Stimulated activated CD8-positive, alpha-beta memory T cell treated with anti-CD3 and anti-CD28 coated beads, Interleukin-7, amount 100 ng/mL, for 24 hours (primary cell): ENCODE data around the gene FAM221B.

Source experiments
- DNase-seq: peaks from one replicate; pipeline ENCODE4 v3.0.0-alpha.2; 2020; ENCODE audit warnings: low read depth

The FAM221B gene

GRCh38 chr9:35820076-35820475 is 8.5 kb downstream of the FAM221B start:
- DNase-seq: no peak

- DNase-seq: no peak
Observed at GRCh38 chr9:35818341-35818740, 10.2 kb downstream of the FAM221B start.

DNA sequence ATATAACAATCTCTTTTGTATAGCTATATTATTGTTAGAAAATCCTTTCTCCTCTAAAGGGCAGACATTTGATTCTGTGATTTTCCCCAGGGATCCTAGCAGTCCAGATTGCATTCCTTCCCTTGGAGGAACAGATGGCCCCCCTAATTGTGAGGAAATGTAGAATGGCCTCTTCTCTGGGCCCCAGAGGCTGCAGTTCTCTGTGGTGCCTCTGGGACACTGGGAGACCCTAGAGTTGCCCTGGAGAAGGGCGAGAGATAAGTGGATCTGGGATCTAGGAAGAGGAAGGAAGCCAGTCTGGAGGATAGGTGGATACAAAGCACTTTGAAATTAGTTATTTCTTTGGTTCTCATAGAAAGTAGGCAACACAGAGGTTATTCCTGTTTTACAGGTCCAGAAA is 11.8 kb downstream of the FAM221B start:
- no peak for DNase-seq

GRCh38 chr9:35814841-35815543 is 13.5 kb downstream of the FAM221B start, which contains the start of gene HINT2:
TSS of gene HINT2 (minus strand) at chr9:35815042. CDS start at chr9:35814979, 63 bp downstream.
- DNase-seq: peak; percentile 92

GRCh38 chr9:35814106-35814840 is 14.3 kb downstream of the FAM221B start:
- no peak for DNase-seq

DNA sequence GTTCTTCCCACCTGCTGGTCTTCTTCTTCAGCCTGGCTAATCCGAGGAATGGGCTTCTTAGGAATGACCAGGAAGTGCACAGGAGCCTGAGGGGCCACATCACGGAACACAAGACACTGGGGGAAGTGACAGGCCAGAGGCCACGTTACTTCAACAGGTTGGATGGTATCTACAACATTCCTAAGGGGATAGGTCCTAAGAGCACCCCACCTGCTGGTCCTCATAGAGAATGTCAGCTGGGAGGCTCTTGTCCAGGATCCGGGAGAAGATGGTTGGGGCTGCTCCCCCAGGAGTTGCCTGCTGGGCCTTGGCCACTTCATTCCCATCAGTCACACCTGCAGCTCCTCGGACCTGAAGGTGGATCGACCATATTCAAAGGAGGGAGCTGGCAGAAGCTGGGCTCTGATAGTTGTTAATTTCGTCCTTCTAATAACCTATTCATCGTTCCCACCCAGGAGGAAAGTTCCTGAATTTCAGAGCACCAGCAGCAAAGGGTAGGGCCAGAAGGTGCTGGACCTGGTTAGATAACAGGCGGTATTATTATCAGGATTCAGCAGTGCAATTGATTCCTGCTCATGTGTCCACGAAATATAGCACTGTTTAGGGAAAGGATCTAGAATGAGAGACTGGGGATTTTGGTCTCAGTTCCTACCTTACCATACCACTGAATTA is 15.0 kb downstream of the FAM221B start:
- DNase-seq: no peak

GRCh38 chr9:35812025-35812602 is 16.4 kb downstream of the FAM221B start, which contains the start of gene SPAG8:
TSS of gene SPAG8 (minus strand) at chr9:35812262. CDS start at chr9:35812147, 115 bp downstream.
- peak; percentile 89 for DNase-seq

DNA sequence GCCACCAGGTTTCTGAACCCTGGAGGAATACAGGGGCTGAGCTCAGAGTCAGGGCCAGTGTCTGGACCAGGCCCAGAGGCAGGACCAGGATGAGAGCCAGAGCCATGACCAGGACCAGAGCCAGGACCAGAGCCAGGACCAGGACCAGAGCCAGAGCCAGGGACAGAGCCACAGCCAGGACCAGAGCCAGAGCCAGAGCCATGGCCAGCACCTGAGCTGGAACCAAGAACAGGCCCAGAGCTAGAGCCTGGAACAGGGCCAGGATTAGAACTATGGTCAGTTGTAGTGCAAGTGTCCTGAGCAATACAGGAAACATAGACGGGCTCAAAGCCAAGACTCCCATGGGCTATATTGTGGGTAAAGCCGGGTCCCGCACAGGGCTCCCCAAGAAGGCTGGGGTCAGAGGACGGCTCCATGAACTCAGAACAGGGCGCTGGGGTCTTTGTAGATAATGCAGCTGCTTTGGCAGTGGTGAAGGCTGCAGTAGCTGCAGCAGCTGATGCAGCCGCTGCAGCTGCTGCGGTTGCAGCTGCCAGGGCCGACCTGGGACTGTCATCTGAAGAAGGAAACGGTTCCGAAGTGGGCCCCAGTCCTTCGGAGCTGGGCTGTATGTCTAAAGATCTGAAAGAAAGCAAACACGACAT is 17.0 kb downstream of the FAM221B start:
- DNase-seq: no peak

DNA sequence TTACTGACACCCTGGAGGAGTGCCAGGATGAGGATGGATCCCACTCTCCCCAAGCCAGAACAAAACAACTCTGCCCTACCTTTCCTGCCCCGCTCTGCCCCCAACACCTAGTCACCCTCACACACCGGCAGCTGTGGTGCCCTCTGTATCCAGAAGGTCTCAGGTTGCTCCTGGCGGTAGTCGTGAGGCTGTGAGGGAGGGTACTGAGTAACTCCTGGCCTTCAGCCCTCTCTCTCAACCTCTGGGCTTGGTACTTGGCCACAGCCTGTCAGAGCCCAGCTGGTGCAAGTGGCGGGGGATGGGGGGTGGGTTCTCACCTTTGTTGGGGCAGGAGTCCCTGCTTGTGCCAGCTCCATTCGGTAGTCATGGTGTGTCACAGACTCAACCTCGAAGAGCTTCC is 18.4 kb downstream of the FAM221B start:
- no peak for DNase-seq

DNA sequence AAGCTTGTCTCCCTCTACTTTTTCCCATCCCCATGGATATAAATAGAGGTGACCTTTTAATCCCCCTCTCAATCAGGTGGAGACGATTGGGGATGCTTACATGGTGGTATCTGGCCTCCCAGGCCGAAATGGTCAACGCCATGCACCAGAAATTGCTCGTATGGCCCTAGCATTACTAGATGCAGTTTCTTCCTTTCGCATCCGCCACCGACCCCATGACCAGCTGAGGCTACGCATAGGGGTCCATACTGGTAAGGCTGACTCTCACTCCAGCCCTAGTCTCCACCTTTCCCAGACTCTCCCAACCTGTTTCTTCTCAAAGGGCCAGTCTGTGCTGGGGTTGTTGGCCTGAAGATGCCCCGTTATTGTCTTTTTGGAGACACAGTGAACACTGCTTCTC is 20.1 kb downstream of the FAM221B start:
- no peak for DNase-seq

- no peak for DNase-seq
Observed at GRCh38 chr9:35806101-35806500, 22.4 kb downstream of the FAM221B start.

DNA sequence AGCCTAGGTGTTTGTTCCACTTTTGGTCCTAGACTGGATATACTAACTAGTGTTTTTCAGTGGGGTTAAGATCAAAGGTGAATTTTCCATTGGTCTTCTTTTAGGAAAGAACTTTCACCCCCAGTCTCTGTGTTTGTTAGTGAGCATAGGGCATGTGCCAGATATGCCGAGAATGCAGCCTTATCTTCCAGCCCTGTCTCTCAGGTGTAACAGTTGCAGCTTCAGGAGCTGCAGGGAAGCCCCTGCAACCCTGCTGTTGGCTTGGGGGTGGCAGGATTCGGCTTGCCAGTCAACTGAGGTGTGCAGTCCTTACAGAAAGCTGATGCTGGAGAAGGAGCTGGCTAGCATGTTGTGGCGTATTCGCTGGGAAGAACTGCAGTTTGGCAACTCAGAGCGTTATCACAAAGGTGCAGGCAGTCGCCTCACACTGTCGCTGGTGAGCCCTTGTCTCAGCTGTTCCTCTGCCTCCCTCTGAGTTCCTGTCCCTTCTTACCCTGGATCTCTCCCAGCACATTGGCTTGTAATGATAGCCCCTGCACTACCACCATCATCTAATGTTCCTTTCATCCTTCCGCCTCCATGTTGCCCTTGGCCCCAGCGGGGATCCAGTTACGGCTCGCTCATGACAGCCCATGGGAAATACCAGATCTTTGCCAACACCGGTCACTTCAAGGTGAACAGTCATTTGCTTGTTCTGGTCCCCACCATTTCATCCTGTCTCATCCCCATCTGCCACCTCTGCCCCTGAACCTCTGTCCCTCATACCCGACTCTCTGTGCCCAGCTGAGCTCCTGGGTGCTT is 27.0 kb downstream of the FAM221B start:
- no peak for DNase-seq

- no peak for DNase-seq
Observed at GRCh38 chr9:35800530-35800929, 28.0 kb downstream of the FAM221B start.

DNA sequence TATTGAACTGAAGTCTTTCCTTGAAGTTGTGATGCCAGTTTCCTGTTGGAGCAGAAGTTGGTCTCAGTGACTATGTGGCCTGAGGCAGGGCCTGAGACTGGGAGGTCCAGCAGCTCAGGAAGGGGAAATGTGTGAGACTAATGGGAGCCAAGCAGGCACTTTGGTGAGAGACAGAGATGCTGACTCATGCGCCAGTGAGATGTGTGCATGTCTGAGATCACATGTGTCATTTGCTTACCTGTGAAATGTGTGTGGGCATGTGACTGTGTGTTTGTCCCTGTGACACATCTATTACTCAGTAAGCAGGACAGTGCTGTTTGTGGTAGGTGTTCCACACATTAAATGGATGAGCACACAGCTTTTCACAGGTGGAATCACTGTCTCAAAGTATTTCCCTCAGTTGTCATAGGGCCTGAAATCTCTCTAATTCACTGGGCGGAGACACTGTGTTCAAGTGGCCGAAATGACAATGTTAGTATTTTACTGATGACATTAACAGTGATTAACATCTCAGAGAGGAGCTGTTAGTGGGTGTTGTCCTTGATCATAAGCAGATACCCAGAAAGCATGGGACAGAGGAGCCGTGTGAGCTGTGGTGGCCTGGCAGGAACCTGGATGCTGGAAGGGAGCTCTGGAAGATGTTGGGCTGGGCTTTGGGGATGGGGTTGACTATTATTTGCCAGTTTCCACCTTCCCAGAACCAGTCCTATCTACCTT is 29.7 kb downstream of the FAM221B start:
- no peak for DNase-seq

- DNase-seq: no peak
Observed at GRCh38 chr9:35797311-35798109, 31.0 kb downstream of the FAM221B start.

DNA sequence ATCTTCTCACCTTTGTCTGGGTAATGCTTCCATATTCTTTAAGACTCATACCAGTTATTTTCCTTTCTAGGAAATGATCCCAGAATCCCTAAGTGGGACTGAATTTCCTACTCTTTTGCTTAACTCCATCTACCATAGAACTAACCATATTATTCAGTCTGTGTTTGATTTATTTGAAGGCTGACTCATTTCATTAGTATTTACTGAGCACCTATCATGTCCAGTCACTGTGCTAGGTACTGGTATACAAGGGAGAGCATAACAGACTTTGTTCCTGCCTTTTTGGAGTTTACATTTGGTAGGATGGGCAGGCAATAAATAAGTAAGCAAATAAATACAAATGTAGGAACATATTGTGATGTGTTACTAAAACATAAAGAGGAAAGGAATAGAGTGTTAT is 32.8 kb downstream of the FAM221B start:
- DNase-seq: no peak

DNA sequence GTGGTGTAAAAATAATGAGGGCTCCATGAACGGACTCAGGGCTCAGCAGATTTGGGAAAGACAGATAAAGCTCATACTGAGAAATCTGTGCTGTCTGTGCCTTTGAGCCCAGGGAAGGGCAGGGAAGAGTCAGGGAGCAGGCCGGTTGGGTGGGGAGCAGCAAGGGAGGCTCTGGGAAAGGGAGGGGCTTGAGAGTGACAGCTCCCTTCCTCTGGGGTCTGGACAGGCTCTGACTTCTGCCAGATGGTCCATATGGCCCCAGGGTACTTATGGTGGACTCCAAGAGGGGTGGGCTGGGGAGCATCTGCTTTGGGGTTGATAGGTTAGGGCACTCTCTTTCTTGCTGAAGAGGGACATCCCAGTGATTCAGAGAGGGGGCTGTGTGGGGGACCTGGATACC is 35.1 kb downstream of the FAM221B start:
- no peak for DNase-seq

DNA sequence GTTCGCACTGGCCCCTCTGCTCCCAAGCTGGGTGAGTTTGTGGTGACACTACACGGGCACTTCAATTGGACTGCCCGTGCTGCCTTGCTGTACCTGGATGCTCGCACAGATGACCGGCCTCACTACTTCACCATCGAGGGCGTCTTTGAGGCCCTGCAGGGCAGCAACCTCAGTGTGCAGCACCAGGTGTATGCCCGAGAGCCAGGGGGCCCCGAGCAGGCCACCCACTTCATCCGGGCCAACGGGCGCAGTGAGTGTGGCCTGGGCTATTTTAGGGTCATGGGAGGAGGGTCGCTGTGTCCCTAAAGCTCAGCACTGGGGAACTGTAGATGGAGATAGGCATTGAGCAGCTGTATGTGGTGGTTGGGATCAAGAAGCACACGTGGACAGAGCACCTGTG is 35.7 kb downstream of the FAM221B start:
- DNase-seq: no peak

DNA sequence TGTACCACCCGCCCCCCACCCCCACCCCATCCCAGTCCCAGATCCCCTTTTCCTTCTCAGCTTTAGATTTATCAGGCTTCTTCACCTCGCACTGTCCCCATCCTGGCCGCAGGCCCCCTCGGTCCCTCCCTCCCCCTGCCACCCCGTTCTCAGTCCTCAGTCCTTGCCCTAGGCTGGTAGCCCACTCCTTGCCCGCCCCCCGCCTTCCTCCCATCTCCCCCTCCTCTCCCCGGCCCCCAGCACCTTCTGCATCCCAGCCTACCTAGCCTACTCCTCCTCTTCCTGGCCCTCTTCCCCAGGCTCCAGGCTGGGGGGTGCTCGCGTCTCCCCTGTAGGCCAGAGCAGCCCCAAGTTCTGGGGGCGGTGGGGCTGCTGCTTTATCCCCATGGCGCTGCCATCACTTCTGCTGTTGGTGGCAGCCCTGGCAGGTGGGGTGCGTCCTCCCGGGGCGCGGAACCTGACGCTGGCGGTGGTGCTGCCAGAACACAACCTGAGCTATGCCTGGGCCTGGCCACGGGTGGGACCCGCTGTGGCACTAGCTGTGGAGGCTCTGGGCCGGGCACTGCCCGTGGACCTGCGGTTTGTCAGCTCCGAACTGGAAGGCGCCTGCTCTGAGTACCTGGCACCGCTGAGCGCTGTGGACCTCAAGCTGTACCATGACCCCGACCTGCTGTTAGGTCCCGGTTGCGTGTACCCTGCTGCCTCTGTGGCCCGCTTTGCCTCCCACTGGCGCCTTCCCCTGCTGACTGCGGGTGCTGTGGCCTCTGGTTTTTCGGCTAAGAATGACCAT is 36.3 kb downstream of the FAM221B start:
- DNase-seq: no peak
